Eye (tissue), 1 donor: ENCODE data around the gene DCAF8.
A peak's percentile ranks its signal among the peaks of the same experiment; 100 is the strongest.

ENCODE experiments used
- DNase-seq: peaks from one replicate; pipeline ENCODE4 v3.0.0-alpha.2; 2015

DCAF8 gene

DNA sequence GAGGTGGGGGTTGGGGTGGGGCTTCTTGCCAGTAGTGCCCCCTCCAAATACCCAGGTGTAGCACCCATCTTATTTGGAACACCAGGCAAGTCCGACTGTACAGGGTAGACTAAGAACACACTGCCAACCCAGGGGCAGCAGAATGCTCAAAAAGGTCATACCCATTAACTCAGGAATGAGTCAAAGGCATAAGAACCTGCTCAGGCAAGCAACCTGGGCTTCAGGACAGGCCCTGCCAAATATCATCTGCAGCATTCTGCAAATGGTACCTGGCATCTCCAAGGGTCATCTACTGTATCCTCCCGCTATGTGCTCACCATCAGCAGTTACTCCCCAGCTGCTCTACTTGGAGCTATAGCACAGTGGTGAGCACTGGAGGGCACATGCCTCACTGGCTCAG is 37.7 kb downstream of the DCAF8 start:
- no peak for DNase-seq

DNA sequence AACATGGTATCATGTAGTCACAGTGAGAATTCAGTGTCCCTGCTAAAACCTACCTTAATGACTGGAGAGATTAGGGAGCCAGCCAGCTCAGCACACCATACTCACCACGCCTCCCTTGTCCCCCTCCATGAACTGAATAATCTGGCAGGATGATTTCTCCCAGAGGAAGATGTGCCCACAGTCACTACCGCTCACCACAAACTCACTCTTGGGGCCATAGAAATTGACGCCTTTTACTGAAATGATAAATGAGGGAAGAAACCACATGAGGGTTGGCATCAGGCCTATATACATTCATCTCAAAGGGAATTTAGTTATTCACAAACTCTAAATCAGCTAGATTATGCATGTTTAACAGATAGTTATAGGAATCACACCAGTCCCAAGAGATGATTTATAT is 39.8 kb downstream of the DCAF8 start:
- no peak for DNase-seq

DNA sequence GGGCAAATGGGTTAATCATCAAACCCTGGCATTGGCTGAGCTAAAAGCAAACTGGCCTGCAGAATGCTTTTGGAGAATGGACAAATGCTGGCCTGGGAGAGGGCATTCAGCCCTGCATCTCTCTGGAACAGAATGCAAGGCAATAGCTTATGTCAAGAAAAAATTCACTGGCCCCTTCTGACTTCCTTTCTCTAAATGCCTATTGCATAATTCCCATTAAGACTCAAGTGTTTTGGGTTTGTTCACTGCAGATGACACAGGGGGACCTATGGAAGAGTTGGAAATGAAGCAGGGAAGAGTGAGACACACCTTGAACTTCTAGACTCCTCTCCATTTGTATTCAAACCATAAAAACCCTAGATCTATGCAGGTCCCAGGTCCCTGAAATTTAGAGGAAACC is 41.3 kb downstream of the DCAF8 start:
- DNase-seq, result no peak

DNA sequence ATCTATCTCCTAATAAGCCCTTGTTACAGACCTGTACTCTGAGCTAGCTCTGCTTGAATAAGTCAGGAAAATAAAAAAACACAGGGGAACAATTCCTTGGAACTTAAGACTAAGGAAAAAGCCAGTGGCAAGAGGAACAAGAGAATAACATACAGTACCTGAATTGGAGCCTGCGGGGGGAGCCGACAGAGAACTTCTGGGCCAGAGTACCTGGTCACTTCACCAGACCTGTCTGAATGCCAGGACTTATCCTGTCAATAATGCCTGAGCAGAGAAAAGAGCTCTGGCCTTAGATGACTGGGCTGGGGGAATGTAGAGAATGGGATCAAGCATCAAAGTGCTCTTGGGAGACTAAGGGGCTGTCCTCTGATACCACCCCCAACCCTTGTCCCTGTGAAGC is 42.0 kb downstream of the DCAF8 start:
- no peak for DNase-seq

DNA sequence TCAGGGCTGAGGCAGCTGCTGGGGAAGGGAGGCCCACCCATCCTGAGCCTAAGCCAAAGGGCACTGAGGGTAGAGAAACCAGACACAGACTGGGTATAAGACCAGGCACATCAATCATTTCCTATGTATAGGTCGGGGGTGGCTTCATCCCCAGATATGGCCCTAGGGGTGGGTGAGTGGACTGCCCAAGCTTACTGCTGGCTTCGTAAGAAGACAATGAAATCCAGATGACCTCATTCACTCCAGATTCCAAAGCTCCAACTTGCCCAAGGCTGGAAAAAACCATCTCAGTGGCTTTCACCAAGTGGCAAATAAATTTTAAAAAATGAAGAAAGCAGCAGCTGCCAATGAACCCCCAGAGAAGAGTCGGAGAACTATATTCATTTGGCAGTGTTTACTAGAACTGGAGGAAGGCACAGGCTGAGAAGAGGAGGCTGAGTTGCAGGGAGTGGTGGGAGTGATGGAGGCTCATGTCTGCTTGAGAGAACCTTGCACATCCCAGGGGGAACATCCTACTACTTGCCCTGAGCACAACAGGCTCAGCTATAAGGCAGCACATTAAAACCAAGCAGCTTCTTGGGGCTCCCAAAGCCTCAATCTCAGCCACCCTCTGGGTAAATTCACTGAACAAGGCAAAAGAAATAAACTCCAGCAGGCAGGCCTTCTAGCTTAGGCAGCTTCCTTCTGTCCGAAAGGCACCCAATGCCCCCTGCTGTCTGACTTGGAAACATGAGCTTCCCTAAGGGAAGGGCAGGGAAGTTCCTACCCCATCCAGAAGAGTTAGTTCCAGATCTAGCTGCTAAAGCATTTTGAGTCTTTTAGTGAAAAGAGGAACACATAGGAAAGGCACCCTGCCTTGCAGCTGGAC is 43.1 kb downstream of the DCAF8 start:
- peak; percentile 81 for DNase-seq

DNA sequence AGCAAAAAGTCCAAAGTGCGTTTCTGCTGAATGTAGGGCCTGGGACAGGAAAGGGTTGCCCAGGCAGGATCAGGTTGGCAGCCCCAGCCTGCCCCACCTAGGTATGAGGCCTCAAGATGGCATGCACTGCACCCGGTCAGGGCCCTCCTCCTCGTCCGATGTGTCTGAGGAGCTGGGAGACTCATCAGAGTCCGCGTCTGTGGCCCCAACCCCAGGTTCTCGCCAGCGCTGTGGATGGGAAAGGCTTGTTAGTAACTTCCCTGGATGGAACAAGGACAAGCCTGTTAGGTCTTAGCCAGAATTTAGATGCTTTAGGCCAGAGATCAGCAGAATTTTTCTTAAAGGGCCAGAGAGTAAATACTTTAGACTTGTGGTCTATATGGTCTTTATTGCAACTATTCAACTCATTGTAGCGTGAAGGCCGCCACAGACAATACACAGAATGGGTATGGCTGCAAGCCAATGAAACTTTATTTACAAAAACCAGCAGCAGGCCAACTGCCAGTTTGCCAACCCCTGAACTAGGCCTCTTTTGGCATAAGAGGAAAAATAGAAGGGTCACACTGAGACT is 44.8 kb downstream of the DCAF8 start:
- no peak for DNase-seq

DNA sequence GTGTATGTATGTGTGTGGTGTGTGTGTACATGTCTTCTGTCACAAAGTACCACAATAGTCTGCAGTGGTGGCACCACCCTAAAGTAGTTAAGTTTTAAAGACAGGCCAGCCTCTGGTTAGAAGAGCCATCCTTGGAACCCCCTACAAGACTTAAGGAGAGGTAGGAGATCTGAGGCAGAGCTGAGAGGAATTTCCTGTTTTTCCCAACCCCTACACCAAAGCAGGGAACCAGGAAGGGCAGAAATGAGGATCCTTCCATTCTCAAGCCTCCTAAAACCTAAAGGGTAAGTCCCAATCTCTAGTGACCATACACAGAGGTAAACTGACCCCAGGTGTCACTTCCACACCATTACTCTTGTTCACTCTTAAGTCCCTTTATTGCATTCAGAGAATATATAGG is 46.0 kb downstream of the DCAF8 start:
- no peak for DNase-seq

DNA sequence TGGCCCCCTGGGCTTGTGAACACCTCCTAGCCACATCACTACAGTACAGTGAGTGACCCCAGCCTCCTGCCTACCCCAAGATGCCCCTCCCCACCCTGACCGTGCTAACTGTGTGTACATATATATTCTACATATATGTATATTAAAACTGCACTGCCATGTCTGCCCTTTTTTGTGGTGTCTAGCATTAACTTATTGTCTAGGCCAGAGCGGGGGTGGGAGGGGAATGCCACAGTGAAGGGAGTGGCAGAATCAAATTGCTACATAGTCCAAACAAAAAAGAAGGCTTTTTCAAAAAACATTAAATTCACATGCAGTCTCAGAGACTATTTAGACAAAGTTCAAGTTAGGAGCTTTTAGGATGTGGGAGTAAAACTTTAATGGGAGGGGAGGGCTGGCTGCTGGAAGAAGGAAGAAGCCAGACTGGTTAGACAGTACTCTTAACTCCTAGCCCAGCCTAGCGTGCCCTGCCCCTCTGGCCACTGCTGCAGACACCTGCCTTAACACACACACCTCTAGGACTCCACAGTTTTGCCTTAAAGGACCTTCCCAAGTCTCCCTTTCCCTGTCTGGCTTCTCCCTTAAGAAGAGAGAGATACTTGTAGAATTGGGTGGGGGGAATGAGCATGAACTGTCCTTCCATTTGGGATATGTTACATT is 47.7 kb downstream of the DCAF8 start:
- no peak for DNase-seq

DNA sequence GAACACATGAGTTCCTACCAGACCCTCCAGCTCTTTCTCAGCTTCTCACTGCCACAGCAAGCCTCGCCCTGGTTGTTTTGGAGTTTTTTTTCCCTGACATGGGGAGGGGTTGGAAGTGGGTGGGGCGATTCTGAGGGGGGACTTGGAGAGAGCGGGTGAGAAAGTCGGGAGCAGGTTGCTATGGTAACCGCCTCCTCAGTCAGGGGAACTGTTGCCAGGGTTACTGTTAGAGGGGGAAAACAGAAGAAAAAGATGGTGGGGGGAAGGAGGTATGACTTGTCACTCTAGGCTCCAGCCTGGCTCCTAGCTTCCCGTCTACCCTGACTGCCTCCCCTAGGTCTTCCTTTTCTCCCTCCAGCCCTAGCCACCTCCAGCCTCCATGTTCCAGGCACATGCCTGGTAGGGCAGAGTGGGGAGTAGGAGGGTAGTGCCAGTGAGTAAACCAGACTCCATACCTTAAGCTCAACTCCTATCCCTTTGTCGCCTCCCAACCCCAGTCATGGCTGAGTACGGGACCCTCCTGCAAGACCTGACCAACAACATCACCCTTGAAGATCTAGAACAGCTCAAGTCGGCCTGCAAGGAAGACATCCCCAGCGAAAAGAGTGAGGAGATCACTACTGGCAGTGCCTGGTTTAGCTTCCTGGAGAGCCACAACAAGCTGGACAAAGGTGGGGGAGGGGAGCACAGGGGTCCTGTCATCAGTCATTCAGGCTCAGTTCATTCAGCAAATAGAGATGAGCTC is 51.1 kb downstream of the DCAF8 start:
- DNase-seq, result peak; percentile 93

DNA sequence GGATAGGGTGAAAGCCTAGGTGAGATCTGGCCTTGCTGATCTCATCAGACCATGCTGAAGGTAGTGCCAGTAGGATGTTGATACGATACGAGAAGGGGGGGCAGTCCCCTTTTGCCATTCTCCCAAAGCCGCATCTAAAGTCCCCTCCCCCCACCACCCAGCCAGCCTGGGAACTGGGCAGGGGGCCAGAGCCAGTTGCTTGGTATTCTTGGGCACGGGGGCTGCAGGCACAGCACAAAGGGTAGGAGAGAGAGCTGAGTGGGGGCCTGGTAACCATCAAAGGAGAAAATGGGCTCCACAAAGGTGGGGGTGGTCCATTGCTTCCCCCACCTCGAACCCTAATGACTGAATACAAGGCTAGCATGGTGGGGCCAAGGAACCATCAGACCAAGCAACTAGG is 51.8 kb downstream of the DCAF8 start:
- no peak for DNase-seq

DNA sequence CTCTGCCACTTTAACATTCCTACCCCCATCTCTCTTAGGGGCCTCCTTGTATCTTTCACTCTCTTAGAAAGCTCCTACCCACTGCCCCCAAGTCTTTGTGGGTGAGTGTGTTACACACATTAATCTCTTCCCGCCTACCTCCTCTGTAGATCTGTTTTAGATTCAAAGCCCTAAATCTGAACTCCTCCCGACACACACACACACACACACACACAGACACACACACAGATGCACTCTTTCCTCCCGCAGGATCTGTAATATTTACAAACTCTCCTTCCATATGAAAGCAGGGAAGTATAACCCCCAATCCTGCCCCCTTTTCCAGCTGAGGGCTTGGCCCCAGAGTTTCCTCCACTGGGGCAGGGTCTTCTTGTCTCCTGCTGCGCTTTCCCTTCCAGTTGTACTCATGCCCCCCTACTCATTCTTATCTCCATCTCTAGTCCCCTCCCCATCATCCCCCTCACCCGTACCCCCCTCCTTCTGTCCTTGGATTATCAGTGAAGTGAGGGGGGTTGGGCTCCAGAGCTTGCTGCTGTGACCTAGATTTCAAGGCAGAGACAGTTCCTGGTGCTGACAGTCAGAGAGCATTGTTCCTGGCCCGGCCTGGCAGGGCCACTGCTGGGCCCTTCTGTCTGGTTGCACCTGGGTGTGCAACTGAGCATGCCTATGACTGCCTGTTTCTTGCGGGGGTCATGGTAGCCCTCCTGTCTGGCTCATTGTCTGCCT is 52.9 kb downstream of the DCAF8 start:
- peak; percentile 96 for DNase-seq

DNA sequence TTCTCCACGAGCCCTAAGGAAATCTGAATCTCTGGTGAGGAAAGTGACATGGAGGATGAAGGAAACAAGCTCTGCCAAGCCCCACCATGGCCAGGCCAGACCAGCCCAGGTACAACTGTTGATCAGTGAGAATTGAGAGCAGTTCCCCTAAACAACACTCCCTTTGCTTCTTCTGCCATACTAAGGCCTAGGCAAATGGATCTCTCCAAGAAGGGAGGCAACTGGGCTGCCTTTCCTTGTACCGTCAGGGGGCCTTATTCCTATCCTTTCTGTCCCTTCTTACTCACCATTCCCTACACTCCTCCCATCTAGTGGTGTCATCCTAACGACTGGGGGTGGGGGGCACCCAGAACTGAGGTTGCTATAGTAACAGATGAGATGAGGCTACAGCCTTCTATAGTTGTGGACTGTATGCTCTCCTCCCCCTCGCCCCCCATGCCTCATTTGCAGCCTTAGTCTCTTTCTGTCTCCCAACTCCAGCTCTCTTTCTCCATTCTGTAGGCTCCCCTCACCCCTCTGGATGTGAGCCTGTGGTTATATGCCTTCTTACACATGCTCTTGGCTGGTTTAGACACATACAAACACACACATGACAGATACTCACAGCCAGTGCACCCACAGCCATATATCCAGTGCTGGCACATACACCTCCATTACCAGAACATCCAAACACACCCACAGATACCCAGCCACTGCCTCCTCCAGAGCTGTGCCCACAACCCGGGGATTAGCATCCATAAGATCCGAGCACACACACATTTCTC is 53.6 kb downstream of the DCAF8 start:
- no peak for DNase-seq

DNA sequence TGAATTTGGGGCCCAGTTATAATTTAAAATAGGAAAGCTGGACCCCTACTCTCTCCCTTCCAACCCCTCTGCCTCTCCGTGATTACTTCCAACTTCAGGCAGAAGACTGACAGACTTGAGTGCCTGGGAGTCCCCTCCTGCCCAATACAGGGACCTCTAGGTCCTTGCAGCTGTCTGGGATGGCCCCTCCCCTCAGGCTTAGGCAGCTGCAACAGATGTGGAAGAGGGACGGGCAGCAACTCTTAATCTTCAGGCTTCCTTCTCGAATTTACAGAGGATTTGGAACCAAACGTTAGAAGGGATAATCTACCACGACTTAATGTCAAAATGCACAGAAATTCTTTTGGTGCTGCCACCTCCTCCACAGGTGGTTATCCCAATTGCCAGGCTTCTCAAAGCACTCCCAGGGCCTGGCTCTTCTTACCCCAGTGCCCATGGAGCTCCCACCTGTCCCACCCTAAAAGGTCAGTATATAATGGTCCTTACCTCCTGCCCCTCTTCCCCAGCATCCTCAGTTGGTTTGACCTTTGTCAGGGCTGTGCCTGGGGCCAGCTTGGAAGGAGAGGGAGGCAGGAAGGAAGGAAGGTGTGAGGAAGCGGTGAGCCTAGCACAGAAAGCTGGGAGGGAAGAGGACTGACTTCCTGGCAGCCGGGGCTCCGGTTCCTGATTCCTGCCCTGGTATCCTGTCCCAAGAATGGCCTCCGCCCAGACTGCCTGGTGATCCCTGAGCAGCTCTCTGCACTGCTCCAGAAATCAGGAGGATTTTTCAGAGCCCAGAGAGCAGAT is 54.4 kb downstream of the DCAF8 start:
- DNase-seq, result no peak

DNA sequence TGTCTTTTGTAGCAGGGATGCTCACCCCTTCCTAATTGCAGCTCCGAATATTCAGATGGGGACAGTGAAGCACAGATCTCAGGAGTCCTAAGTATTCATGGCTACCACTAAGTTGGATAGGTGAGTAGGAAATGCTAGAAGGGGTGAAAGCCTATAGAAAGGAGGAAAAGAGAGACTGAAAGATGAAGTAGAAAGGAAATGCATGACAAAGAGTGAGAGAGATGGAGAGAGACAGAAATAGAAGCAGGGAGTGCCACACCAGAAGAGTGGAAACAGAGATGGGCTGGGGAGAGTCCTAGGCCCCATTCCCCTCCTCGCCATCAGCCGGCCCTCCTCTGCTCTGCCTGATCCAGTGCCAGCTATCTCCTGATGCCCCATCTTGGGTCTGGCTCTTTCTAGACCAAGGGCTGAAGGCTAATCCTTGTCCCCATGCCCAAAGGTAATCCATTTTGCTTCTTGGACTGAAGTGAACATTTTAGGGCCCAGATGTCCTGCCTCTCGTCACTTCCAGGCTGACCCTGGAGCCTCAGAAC is 55.2 kb downstream of the DCAF8 start:
- no peak for DNase-seq

DNA sequence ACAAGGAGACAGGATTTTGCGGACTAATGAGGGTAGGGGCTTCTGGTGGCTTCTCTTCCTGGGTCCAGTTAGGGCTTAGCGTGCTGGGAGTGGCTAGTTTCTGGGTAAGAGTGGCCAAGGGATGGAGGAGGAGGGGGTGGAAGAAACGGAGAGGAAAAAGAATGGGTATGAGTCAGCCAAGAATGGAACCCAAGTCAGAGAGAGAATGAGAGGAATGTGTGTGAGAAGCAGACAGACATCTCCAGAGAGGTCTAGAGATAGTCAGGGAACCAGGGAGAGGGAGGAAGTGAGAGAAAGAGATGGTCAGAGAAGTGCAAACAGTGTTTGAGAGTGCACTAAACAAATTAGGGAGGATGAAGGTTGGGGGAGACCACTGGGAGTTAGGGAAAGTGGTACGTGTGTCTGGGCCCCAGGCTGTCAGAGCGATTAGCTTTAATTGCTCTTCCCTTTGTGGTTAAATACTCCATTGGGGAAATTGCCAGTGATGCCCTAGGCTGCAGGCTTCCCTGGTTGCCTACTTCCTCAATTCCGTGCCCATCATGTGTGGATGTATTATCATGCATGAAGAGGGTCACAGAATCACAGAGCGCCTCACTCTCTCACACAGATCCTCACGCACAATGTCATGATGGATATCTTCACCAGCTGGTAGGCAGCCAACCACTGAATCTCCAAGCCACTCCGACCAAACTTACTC is 55.8 kb downstream of the DCAF8 start:
- DNase-seq, result peak; percentile 64

DNA sequence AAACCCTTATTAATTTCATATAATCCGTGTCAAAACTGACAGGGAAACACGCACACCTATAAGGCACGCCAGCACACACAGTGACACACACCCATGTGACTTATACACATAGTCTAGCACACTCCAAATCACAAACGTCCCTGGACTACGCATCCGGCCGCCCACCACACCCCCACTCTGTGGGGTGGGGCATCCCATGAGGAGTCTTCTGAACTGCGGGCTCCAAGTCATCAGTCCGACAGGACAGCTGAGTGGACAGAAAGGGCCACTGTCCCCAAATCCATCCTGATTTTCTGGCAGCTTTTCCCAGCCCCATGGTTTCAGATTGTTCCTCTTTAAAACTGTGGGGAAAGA is 56.3 kb downstream of the DCAF8 start:
- peak; percentile 71 for DNase-seq

DNA sequence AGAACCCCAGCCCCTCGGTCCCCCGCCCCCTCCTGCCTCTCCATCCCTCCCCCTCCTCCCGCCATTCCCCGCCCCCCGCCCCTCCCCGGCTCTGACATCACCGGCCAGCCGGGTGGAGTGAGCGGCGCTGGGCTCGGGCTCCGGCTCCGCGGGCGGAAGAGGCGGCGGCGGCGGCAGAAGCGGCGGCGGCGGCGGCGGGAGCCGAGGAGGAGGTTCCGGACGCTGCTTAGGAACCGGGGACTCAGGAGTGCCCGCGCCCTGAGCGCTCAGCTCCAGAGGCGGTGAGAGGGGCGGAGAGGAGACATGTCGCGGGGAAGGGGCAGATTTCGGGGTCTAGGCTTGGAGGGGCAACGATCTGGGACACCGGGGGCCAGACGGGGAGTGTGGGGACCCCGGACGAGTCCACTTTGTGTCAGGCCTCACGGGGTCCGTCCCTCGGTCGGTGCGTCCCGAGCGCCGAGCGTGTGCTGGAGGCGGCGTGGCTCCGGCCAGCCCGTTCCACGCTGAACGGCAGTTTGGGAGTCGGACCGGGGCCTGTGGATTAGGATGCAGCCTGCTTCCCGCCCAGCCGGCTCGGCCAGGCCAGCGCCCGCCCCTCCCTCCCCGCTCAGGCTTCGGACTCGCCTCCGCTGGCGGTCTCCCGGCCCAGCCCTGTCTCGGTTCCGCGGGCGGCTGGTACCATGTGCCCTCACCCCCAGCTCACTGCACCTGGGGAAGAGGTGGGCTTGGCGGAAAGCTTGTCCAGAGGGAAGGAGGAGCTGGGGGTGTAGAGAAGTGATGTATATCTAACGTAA is 56.9 kb downstream of the DCAF8 start, which contains the start of gene PEA15:
Gene PEA15 (plus strand): TSS at position 143 of the 794 bp plus-strand sequence. CDS start 6,161 bp downstream, outside the sequence.
- peak; percentile 90 for DNase-seq

DNA sequence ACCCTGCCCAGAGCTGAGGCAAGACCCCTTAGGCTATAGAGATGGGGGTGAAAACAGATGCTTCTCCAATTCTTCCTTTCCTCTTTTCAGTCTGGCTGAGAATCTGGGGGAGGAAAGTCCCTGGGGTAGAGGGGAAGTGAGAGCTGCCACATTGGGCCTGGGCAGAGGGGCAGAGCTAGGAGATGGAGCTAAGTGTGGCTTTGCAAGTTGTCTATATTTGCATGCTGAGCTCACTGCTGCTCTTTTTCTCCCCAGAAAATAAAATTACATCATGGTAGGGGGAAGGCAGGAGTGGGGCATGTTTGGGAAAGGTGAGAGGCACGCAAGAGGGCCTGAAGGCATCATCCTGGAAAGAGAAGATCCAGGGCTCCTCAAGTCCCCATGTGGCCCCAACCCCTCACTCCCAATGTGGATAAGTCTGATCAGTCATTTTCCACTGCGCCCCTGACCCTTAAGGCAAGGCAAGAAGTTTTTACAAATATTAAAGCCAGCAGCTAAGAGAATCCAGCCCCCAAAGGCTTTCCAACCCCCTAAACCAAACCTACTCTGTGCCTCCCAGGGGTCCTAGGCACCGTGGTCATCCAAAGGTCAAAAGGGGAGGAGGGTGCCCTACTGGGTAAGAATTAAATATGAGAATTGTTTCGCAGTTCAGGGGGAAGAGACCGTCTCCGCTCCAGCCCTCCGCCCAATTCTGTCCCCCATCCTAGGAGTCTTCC is 57.7 kb downstream of the DCAF8 start:
- no peak for DNase-seq

DNA sequence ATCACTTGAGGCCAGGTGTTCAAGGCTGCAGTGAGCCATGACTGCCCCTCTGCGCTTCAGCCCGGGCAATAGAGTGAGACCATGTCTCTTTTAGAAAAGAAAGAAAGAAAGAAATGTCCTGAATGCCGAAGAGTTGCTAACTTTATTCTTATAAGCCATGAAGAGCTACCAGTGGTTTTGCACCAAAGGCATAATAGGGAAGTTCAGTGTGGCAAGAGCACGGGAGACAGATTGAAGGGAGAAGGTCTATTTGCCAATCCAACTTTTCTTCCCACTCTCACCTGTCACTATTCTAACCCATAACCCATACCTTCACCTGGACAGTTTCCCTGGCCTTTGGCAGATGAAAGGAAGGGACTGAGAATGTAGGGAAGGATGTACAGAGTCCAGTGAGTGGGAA is 61.6 kb downstream of the DCAF8 start:
- DNase-seq, result no peak
